GM12875 (cell line): Measurements from ENCODE around the gene MRGPRX1.
"Not testable (repeated sequence)": the region's sequence is repeated elsewhere in the genome, so short reads cannot be mapped to it uniquely, and the experiment has no call there.

Experiments
- H3K4me3 ChIP-seq: one replicate; pipeline ENCODE4 v1.5.1; 2011; ENCODE audit warnings: low read depth, low read length, control low read depth
- TF ChIP-seq, protein P1 (sequence below): IDR thresholded peaks from 2 replicates; pipeline ENCODE4 v1.5.1; 2011; ENCODE audit warnings: low read depth, mild to moderate bottlenecking, control low read depth, inconsistent platforms, low read length, moderate library complexity, borderline replicate concordance; ENCODE audit not compliant: insufficient read depth

Gene MRGPRX1

DNA sequence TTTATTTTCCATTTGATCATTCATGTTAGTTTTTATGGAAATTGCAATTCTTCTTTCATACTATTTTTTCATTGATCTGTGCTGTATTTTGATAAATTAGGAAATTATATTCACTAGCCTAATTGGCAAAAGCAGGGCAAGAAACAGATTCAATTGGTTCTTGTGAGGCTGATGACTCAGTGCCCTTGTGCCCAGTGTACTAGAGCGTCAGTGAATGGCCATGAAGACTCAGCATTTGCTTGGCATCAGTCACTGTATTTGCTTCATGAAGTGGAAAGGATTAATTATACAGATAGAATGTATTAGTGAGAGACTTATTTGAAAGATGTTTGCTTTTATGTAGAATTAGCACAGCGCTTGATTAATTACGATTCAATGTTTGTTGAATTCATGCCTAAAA is 31.8 kb downstream of the MRGPRX1 start:
- no peak overlapping the region for H3K4me3 ChIP-seq
- TF ChIP-seq, protein P1, sequence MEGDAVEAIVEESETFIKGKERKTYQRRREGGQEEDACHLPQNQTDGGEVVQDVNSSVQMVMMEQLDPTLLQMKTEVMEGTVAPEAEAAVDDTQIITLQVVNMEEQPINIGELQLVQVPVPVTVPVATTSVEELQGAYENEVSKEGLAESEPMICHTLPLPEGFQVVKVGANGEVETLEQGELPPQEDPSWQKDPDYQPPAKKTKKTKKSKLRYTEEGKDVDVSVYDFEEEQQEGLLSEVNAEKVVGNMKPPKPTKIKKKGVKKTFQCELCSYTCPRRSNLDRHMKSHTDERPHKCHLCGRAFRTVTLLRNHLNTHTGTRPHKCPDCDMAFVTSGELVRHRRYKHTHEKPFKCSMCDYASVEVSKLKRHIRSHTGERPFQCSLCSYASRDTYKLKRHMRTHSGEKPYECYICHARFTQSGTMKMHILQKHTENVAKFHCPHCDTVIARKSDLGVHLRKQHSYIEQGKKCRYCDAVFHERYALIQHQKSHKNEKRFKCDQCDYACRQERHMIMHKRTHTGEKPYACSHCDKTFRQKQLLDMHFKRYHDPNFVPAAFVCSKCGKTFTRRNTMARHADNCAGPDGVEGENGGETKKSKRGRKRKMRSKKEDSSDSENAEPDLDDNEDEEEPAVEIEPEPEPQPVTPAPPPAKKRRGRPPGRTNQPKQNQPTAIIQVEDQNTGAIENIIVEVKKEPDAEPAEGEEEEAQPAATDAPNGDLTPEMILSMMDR: no peak

DNA sequence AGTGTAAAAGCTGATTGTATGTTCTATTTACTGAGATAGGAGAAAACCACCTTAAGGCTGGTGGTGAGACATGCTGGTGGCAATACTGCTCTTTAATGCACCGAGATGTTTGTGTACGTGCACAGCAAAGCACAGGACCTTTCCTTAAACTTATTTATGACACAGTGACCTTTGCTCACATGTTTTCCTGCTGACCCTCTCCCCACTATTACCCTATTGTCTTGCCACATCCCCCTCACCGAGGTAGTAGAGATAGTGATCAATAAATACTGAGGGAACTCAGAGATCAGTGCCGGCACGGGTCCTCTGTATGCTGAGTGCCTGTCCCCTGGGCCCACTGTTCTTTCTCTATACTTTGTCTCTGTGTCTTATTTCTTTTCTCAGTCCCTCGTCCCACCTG is 38.6 kb downstream of the MRGPRX1 start:
- not testable (repeated sequence) for H3K4me3 ChIP-seq

DNA sequence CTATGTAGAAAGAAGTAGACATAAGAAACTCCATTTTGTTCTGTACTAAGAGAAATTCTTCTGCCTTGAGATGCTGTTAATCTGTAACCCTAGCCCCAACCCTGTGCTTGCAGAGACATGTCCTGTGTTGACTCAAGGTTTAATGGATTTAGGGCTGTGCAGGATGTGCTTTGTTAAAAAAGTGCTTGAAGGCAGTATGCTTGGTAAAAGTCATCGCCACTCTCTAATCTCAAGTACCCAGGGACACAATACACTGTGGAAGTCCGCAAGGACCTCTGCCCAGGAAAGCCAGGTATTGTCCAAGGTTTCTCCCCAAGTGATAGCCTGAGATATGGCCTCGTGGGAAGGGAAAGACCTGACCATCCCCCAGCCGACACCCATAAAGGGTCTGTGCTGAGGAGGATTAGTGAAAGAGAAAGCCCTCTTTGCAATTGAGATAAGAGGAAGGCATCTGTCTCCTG is 39.0 kb downstream of the MRGPRX1 start:
- H3K4me3 ChIP-seq: not testable (repeated sequence)

DNA sequence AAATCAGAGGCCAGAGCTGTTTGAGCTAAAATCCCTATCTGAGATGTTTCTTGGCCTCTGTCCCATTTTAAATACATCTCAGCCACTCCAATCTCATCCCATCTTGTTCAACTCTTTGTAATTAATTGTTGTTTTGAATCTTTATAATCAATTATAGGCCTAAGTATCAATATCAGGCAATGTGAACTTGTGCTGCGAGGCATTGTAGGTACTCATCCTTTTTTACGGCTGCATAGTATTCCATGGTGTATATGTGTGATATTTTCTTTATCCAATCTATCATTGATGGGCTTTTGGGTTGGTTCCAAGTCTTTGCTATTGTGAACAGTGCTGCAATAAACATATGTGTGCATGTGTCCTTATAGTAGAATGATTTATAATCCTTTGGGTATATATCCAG is 47.5 kb downstream of the MRGPRX1 start:
- H3K4me3 ChIP-seq: not testable (repeated sequence)

DNA sequence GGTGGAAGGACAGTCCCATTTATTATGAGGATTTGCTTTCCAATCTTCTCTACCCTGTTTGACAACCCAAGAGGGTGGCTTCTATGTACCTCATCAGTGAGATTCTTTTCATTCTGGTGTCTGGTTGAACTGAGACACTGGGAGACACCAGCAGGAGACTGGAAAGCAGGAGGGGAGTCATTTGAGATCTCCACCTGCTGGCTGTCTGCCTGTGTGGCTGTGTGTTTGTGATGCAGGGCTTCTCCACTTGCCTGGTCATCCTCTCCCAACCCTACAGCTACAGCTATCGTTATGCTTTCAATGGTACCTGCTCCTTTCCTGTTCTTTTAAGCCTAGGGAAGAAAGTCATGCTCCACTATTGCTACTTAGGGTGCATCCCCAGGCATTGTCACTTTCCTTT is 48.6 kb downstream of the MRGPRX1 start:
- no peak overlapping the region for H3K4me3 ChIP-seq
- TF ChIP-seq, protein P1: no peak
